ENCODE results near the gene GLRX3. TPM values are rescaled to one million over a fixed set of nuclear protein-coding genes. Genes with fewer than 3 reads are reported as not detected.

The GLRX3 gene
- total and polyA plus RNA-seq, 2 experiments from 2014 or later, result 141 to 201 TPM

DNA sequence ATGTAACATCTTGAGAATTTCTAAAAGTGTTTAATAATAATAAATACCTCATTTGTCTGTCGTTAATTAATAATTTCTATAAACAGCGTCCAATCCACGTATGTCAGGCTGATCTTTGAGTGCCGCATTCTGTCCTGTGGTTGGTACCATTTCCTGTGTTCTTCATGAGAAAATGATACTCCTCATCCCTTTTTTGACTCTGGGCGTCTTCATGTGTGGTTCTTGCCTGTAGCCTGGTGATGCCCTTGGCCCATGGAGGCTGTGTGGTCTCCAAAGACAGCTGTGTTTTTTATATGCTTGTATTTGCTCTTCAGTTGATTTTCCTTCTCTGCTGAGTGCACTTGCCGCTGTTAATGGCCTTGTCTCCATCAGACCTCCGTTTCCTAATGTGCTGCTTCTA lies 31.5 kb downstream of the GLRX3 start (continued):
- TF ChIP-seq CREB1 (CRISPR knock-in tag; IDR thresholded peaks at IDR 0.05; ENCODE audit: low read depth) (no peak), ZNF114 (CRISPR knock-in tag; IDR thresholded peaks at IDR 0.05) (no peak)
- TF ChIP-seq, protein P1, sequence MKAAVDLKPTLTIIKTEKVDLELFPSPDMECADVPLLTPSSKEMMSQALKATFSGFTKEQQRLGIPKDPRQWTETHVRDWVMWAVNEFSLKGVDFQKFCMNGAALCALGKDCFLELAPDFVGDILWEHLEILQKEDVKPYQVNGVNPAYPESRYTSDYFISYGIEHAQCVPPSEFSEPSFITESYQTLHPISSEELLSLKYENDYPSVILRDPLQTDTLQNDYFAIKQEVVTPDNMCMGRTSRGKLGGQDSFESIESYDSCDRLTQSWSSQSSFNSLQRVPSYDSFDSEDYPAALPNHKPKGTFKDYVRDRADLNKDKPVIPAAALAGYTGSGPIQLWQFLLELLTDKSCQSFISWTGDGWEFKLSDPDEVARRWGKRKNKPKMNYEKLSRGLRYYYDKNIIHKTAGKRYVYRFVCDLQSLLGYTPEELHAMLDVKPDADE (IDR thresholded peaks at IDR 0.05), result no peak
- TF ChIP-seq, protein P2, sequence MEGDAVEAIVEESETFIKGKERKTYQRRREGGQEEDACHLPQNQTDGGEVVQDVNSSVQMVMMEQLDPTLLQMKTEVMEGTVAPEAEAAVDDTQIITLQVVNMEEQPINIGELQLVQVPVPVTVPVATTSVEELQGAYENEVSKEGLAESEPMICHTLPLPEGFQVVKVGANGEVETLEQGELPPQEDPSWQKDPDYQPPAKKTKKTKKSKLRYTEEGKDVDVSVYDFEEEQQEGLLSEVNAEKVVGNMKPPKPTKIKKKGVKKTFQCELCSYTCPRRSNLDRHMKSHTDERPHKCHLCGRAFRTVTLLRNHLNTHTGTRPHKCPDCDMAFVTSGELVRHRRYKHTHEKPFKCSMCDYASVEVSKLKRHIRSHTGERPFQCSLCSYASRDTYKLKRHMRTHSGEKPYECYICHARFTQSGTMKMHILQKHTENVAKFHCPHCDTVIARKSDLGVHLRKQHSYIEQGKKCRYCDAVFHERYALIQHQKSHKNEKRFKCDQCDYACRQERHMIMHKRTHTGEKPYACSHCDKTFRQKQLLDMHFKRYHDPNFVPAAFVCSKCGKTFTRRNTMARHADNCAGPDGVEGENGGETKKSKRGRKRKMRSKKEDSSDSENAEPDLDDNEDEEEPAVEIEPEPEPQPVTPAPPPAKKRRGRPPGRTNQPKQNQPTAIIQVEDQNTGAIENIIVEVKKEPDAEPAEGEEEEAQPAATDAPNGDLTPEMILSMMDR (conservative IDR thresholded peaks at IDR 0.05; ENCODE audit: low read depth in 2 of 2), result no peak

DNA sequence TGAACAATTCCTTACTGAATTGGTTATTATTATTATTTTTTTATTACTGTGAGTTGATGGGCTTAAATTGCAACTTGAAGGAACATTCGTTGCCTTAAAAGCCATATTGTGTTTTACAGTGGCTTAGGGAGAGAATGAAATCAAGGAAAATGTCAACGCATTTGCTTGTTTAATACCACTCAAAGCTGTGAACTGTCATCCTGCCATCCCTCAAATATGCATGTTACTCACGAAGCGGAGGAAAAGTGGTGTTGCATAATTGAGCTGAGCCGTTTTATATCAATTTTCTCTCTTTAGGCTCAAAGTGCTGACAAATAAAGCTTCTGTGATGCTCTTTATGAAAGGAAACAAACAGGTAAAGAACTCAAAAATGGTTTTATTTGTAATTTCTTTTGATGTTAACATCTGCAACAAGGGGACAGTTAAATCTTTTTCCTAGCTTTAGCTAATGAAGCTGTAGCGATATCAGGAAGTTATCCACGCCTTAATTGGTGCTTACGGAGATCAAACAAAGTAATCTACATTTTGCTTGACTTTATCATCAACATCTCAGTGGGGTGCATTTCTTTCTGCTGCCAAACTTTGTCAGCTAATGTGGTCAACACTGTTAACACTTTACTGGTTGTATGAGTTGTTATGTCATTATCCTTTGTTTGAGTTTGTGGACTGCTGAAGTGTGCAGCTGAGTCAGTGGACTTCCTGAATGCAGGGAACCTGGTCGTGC lies 33.1 kb downstream of the GLRX3 start:
- DNase-seq (ENCODE audit: low spot score) (peak; percentile 31), ATAC-seq (no peak)
- Histone ChIP-seq H3F3A (replicated peaks; ENCODE audit: low read depth) (no peaks in the 10 kb centered on the region), H2AFZ (no peak overlapping the region), H4K20me1 (replicated peaks; ENCODE audit: insufficient read depth) (peaks cover 38% of the 10 kb centered on the region), H3K79me2 (replicated peaks; ENCODE audit: insufficient read depth) (peaks cover 13% of the 10 kb centered on the region; the same call in 1 of the 2 replicates), H3K4me3 (no peak overlapping the region), H3K4me1 (ENCODE audit: insufficient read depth) (peaks cover 8% of the 10 kb centered on the region), H3K4me2 (peak overlapping the region; percentile 27; the same call in 1 of the 2 replicates), H3K27me3 (ENCODE audit: insufficient read depth) (no peaks in the 10 kb centered on the region), H3K9me2 (ENCODE audit: insufficient read depth) (no peaks in the 10 kb centered on the region), H3K36me3 (ENCODE audit: insufficient read depth) (peaks cover 23% of the 10 kb centered on the region), H3K27ac (ENCODE audit: low read depth) (no peak overlapping the region)
- Mint-ChIP-seq H3K36me3 (ENCODE audit: low read depth) (peaks cover 52% of the 10 kb centered on the region), H3K4me1 (peaks cover 15% of the 10 kb centered on the region), H3K9me3 (no peaks in the 10 kb centered on the region), H3K27me3 (ENCODE audit: insufficient read depth, low read depth, poor library complexity) (peaks cover 4% of the 10 kb centered on the region), H3K4me3 (no peak overlapping the region), H3K27ac (no peak overlapping the region)
- no peak for TF ChIP-seq EZH2 (IDR thresholded peaks at IDR 0.05; ENCODE audit: low read depth, unreplicated experiment)
- TF ChIP-seq, protein P2 (conservative IDR thresholded peaks at IDR 0.05; ENCODE audit: low read depth in 2 of 2), result no peak
- peak; percentile 56 for TF ChIP-seq NANOG (IDR thresholded peaks at IDR 0.05; ENCODE audit: borderline replicate concordance)
- TF ChIP-seq, protein P3, sequence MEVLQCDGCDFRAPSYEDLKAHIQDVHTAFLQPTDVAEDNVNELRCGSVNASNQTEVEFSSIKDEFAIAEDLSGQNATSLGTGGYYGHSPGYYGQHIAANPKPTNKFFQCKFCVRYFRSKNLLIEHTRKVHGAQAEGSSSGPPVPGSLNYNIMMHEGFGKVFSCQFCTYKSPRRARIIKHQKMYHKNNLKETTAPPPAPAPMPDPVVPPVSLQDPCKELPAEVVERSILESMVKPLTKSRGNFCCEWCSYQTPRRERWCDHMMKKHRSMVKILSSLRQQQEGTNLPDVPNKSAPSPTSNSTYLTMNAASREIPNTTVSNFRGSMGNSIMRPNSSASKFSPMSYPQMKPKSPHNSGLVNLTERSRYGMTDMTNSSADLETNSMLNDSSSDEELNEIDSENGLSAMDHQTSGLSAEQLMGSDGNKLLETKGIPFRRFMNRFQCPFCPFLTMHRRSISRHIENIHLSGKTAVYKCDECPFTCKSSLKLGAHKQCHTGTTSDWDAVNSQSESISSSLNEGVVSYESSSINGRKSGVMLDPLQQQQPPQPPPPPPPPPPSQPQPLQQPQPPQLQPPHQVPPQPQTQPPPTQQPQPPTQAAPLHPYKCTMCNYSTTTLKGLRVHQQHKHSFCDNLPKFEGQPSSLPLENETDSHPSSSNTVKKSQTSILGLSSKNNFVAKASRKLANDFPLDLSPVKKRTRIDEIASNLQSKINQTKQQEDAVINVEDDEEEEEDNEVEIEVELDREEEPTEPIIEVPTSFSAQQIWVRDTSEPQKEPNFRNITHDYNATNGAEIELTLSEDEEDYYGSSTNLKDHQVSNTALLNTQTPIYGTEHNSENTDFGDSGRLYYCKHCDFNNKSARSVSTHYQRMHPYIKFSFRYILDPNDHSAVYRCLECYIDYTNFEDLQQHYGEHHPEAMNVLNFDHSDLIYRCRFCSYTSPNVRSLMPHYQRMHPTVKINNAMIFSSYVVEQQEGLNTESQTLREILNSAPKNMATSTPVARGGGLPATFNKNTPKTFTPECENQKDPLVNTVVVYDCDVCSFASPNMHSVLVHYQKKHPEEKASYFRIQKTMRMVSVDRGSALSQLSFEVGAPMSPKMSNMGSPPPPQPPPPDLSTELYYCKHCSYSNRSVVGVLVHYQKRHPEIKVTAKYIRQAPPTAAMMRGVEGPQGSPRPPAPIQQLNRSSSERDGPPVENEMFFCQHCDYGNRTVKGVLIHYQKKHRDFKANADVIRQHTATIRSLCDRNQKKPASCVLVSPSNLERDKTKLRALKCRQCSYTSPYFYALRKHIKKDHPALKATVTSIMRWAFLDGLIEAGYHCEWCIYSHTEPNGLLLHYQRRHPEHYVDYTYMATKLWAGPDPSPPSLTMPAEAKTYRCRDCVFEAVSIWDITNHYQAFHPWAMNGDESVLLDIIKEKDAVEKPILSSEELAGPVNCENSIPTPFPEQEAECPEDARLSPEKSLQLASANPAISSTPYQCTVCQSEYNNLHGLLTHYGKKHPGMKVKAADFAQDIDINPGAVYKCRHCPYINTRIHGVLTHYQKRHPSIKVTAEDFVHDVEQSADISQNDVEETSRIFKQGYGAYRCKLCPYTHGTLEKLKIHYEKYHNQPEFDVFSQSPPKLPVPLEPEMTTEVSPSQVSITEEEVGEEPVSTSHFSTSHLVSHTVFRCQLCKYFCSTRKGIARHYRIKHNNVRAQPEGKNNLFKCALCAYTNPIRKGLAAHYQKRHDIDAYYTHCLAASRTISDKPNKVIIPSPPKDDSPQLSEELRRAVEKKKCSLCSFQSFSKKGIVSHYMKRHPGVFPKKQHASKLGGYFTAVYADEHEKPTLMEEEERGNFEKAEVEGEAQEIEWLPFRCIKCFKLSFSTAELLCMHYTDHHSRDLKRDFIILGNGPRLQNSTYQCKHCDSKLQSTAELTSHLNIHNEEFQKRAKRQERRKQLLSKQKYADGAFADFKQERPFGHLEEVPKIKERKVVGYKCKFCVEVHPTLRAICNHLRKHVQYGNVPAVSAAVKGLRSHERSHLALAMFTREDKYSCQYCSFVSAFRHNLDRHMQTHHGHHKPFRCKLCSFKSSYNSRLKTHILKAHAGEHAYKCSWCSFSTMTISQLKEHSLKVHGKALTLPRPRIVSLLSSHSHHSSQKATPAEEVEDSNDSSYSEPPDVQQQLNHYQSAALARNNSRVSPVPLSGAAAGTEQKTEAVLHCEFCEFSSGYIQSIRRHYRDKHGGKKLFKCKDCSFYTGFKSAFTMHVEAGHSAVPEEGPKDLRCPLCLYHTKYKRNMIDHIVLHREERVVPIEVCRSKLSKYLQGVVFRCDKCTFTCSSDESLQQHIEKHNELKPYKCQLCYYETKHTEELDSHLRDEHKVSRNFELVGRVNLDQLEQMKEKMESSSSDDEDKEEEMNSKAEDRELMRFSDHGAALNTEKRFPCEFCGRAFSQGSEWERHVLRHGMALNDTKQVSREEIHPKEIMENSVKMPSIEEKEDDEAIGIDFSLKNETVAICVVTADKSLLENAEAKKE (CRISPR knock-in tag; IDR thresholded peaks at IDR 0.05), result no peak
- TF ChIP-seq STAT1 (IDR thresholded peaks at IDR 0.05; ENCODE audit: unreplicated experiment), result no peak
- TF ChIP-seq CREB1 (CRISPR knock-in tag; IDR thresholded peaks at IDR 0.05; ENCODE audit: low read depth), result no peak
